ENCODE results near the gene KIAA1328. TPM values are rescaled to one million over a fixed set of nuclear protein-coding genes. Genes with fewer than 3 reads are reported as not detected.

The KIAA1328 gene
- total RNA-seq, 1 donor from 2014 or later, result 11.6 TPM

GRCh38 chr18:37242826-37243560 is 414.1 kb downstream of the KIAA1328 start:
- H3K9me3 Mint-ChIP-seq, result no peaks in the 10 kb centered on the region
- no peak for TF ChIP-seq CTCF (conservative IDR thresholded peaks at IDR 0.05)
- H3K4me1 Mint-ChIP-seq (ENCODE audit: unreplicated experiment), result peaks cover 19% of the 10 kb centered on the region
- H3K4me3 Mint-ChIP-seq, result no peak overlapping the region
- no peak overlapping the region for H3K27ac Mint-ChIP-seq
- peaks cover 4% of the 10 kb centered on the region for H3K36me3 Mint-ChIP-seq
- DNase-seq (ENCODE audit: extremely low spot score, unreplicated experiment), result no peak
- H3K27me3 Mint-ChIP-seq, result peaks cover 31% of the 10 kb centered on the region

GRCh38 chr18:37243741-37244140 is 414.8 kb downstream of the KIAA1328 start:
- no peak for TF ChIP-seq CTCF (conservative IDR thresholded peaks at IDR 0.05)
- peak overlapping the region; percentile 53 for H3K4me3 Mint-ChIP-seq
- DNase-seq (ENCODE audit: extremely low spot score, unreplicated experiment), result no peak
- H3K4me1 Mint-ChIP-seq (ENCODE audit: unreplicated experiment), result peaks cover 17% of the 10 kb centered on the region
- no peaks in the 10 kb centered on the region for H3K9me3 Mint-ChIP-seq
- H3K27ac Mint-ChIP-seq, result no peak overlapping the region
- H3K27me3 Mint-ChIP-seq, result peaks cover 31% of the 10 kb centered on the region
- peaks cover 4% of the 10 kb centered on the region for H3K36me3 Mint-ChIP-seq

GRCh38 chr18:37244618-37245017 is 415.7 kb downstream of the KIAA1328 start:
- TF ChIP-seq CTCF (conservative IDR thresholded peaks at IDR 0.05), result no peak
- DNase-seq (ENCODE audit: extremely low spot score, unreplicated experiment), result no peak
- Mint-ChIP-seq H3K9me3 (no peaks in the 10 kb centered on the region), H3K27ac (no peak overlapping the region), H3K4me1 (ENCODE audit: unreplicated experiment) (peaks cover 15% of the 10 kb centered on the region), H3K27me3 (peaks cover 34% of the 10 kb centered on the region), H3K4me3 (no peak overlapping the region), H3K36me3 (peaks cover 4% of the 10 kb centered on the region)

- H3K27me3 Mint-ChIP-seq, result peaks cover 41% of the 10 kb centered on the region
- no peak overlapping the region for H3K27ac Mint-ChIP-seq
- H3K4me3 Mint-ChIP-seq, result no peak overlapping the region
- H3K9me3 Mint-ChIP-seq, result no peaks in the 10 kb centered on the region
- TF ChIP-seq CTCF (conservative IDR thresholded peaks at IDR 0.05), result no peak
- peaks cover 4% of the 10 kb centered on the region for H3K36me3 Mint-ChIP-seq
- peaks cover 11% of the 10 kb centered on the region for H3K4me1 Mint-ChIP-seq (ENCODE audit: unreplicated experiment)
- no peak for DNase-seq (ENCODE audit: extremely low spot score, unreplicated experiment)
Observed at GRCh38 chr18:37246779-37247340, 417.9 kb downstream of the KIAA1328 start.

- peaks cover 46% of the 10 kb centered on the region for H3K27me3 Mint-ChIP-seq
- H3K36me3 Mint-ChIP-seq, result peaks cover 4% of the 10 kb centered on the region
- no peak overlapping the region for H3K4me3 Mint-ChIP-seq
- DNase-seq (ENCODE audit: extremely low spot score, unreplicated experiment), result no peak
- H3K27ac Mint-ChIP-seq, result no peak overlapping the region
- TF ChIP-seq CTCF (conservative IDR thresholded peaks at IDR 0.05), result no peak
- peaks cover 10% of the 10 kb centered on the region for H3K4me1 Mint-ChIP-seq (ENCODE audit: unreplicated experiment)
- no peaks in the 10 kb centered on the region for H3K9me3 Mint-ChIP-seq
Observed at GRCh38 chr18:37247497-37248161, 418.7 kb downstream of the KIAA1328 start.
